Measurements from ENCODE around the gene CX3CR1.

The CX3CR1 gene

DNA sequence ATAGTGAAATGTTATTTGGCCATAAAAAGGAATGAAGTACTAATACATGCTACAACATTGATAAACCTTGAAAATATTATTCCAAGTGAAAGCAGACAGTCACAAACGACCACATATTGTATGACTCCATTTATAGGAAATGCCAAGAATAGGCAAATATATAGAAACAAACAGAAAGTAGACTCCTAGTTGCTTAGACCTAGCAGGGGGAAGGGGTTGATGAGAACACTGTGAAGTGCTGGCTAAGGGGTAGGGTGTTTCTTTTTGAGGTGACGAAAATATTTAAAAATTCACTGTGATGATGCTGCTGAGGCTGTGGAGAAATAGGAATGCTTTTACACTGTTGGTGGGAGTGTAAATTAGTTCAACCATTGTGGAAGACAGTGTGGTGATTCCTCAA, 56.9 kb downstream of the CX3CR1 start:
- no peak for DNase-seq (ENCODE audit: low spot score)

DNA sequence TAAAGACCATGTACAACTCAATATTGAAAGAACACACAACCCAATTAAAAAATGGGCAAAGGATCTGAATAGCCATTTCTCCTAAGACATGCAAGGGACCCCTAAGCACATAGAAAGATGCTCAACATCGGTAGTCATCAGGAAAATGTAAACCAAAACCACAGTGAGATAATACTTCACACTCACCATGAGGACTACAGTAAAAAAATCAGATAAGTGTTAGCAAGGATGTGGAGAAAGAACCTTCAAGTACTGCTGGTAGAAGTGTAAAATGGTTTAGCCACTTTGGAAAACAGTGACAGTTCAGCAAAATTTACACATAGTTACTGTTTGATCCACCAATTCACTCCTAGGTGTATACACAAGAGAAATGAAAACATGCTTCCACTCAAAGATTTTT, 57.4 kb downstream of the CX3CR1 start:
- peak; percentile 29 for DNase-seq (ENCODE audit: low spot score)

DNA sequence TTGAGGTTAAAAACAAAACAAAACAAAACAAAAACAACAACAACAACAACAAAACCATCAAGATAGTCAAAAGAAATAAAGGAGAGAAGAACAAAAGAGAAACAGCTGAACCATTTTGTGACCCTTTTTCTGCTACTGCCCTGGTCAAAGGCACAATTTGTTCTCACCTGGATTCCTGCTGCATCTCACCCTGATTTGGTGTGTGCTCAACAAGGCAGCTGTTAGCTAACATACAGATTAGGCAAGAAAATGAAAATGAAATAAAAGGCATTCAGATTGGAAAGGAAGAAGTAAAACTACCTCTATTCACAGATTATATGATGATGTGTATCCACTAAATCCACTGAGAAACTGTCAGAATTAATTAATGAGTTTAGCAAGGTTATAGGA, 58.7 kb downstream of the CX3CR1 start:
- no peak for DNase-seq (ENCODE audit: low spot score)

DNA sequence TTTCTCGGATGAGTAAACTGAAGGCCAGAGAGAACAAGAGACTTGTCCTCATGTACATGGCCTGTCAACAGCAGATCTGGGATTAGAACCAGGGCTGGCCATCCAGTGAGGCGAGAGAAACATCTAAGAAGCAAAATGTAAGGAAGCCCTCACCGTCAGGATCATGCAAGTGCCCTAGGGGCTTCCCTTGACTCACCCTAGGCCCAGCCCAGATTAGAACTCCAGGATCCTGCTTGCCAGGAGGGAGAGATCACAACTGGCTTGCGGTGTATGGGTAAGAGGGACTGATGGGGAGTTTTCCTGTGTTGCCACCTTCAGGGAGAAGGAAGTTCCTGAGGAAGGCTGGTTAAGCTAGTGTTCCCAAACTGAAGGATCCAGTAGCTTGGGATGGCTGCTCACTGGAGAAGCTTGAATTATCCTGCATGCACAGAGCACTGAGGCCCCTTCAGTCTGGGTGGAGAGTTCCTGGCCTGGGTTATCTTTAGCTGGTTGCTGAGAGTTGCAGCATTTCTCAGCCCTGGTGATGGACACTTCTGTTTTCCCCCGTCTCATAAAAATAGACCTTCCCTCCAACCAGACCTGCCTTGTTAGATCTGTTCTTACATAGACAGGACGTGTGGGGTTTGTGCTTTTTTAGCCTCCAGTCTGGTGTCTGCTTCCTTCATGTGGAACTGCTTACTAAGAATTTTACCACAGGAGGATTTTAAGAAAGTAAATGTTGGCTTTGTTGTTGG, 59.3 kb downstream of the CX3CR1 start:
- DNase-seq (ENCODE audit: low spot score): peak; percentile 26

DNA sequence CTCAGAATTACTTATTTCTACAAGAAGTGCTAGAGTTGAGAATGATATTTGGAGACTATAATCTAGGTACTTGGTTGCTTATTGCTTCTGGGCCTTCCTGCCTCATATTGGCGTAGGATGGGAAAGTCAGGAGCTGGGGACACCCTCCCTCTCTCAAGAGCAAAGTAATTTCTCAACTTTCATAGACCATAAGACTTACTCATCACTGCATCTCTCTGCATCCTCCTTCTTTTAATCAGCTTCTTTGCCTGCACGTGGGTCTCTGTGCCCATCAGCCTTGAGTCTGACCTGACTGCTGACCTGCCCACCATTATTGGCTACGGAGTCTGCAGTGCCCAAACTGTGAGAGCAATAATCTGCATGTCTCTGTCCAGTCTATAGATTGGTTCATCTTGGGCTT, 60.1 kb downstream of the CX3CR1 start:
- DNase-seq (ENCODE audit: low spot score): no peak

DNA sequence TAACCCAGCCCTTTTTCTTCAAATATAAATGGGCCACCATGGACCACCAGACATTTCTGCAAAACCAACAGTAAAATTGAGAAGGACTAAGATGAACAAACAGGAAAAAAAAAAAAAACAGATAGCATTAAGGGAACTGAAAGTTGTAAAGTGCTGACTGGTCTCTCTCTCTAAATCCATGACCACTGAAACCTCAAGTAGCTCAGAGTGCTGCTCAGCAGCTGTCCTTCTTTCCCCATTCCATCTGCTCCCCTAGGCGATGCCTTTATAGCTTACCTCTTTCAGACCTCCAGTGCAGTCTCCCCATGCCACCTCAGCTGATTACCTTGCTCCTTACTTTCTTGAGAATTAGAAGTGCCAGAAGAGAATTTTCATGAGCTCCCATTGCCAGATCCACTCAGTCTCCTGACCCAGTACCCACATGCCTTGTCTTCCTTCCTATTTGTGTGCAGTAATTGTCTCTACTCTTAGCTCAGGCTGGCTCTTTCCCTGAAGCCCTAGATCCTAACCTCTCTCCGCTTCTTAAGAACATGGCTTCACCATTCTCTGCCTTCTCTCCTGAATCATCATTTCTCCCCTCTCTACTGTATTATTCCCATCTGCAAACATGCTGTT, 63.6 kb downstream of the CX3CR1 start:
- no peak for DNase-seq (ENCODE audit: low spot score)

DNA sequence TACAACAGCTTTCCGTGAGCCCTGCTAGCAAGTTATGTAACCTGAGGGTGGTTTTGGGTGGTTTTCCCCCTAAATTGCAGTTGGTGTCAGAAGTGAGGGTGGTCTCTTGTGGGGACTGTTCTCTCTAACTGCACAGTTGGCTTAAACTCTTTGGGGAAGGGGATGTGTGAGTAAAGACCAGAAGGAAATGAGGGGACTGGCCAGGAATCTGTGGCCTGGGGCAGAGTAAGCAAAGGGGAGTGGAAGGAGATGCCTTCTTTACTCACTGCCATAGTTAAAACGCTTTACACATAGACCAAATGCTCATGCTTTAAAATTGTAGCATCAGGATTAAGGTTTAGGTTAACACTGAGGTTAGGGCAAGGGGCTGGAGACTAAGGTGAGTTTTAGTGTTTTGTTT, 66.2 kb downstream of the CX3CR1 start:
- no peak for DNase-seq (ENCODE audit: low spot score)
